Measurements from ENCODE around the gene ADAMTSL1.

- TF ChIP-seq CTCF (IDR thresholded peaks at IDR 0.05) (no peak), POLR2A (IDR thresholded peaks at IDR 0.05) (no peak)
These were observed 271.8 kb downstream of the ADAMTSL1 start for GRCh38 chr9:18745710-18746109.
